ENCODE measurements around the gene FAM124A. TPM values are rescaled to one million over a fixed set of nuclear protein-coding genes. Genes with fewer than 3 reads are reported as not detected.

The FAM124A gene
- polyA plus RNA-seq, 2 of the 4 experiments (the other 2 are of a cell fraction), result 1.5 to 1.6 TPM

DNA sequence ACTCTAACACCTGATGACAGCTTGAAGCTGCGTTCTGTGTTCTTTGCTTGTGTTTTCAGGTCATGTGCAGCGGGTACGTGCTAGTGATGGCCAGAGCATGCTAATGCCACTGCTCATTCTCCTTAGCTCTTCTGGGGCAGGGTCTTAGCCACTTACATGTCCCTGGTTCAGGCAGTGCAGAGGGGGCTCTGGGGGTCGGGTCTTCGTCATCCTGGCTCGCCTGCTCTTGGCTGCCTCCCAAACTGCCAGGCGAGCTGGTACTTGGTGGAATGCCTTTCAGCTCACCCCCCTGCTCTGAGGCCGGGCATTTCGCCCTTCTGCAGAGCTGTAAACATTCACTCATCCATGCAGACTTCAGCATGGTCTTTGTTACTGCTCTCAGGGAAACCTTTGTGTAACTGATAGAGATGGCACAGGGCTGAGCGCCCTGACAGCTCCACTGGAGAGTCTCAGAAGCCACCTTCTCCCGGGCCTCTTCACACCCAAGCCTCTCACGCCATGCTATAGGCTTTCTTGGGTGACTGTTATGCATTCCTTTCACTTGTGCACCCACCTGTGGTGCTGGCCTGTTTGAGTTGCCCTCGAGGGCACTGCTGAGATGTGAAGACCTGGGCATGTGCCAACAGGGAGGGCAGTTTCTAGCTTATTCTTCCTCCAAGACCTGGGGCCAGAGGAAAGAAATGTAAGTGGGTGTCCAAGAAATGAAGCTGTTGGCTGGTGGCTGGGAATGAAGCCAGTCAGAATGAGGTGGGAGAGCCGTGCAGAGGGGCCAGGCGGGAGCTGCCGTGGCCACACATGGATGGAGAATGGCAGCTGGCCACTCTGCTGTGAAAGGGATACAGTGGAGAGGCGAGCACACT, 24.4 kb downstream of the FAM124A start:
- FAIRE-seq, result no peak
- CTCF ChIA-PET, result interaction anchor here (0.8 to 1.6 kb wide), 4 partner anchors 24 to 550 kb away, joined by 3 to 7 read pairs (median 3); no protein-coding TSS in a partner anchor
- TF ChIP-seq EHF (CRISPR knock-in tag; IDR thresholded peaks at IDR 0.05) (no peak), ZSCAN20 (CRISPR knock-in tag; IDR thresholded peaks at IDR 0.05) (no peak), HOXB13 (CRISPR knock-in tag; IDR thresholded peaks at IDR 0.05; ENCODE audit: low read depth) (no peak), NPAS2 (CRISPR knock-in tag; IDR thresholded peaks at IDR 0.05; ENCODE audit: borderline replicate concordance) (no peak), PHF8 (IDR thresholded peaks at IDR 0.05; ENCODE audit: borderline replicate concordance, low read depth) (no peak), HEYL (CRISPR knock-in tag; IDR thresholded peaks at IDR 0.05) (no peak), EP300 (IDR thresholded peaks at IDR 0.05) (no peak), RNF2 (IDR thresholded peaks at IDR 0.05; ENCODE audit: borderline replicate concordance, low read depth) (no peak), POLR2AphosphoS2 (conservative IDR thresholded peaks at IDR 0.05; ENCODE audit: low read length) (no peak), MYC (IDR thresholded peaks at IDR 0.05; ENCODE audit: borderline replicate concordance, low read length) (no peak), HOXA7 (CRISPR knock-in tag; IDR thresholded peaks at IDR 0.05) (no peak), GATA3 (IDR thresholded peaks at IDR 0.05; ENCODE audit: borderline replicate concordance) (no peak), ZFP36 (IDR thresholded peaks at IDR 0.05; ENCODE audit: borderline replicate concordance, partially characterized antibody) (no peak), FOSB (CRISPR knock-in tag; IDR thresholded peaks at IDR 0.05) (no peak), TFCP2L1 (CRISPR knock-in tag; IDR thresholded peaks at IDR 0.05) (no peak)

DNA sequence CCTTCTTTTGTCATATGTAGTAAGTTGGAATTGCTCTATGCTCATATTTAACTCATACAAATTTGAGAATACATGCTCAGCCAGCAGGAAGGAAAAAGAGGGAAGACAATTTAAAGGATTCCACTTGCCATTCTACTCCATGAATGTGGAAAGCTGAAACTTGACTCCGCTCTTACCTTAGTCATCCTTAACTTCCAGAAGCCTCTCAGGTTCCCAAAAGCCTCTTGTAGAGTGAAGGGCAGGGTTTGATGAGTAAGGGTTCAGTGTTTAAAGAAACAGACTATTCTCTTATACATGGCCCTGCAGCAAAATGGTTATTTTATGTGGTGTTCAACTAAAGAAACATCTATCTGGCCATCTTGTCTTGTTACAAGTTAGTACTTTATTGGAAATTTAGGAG, 27.1 kb downstream of the FAM124A start:
- no peak for DNase-seq (ENCODE audit: low read depth in 1 of 2, low spot score in 1 of 2)
- ChIA-PET POLR2A (no interaction called here), CTCF (no interaction called here)
- H3K4me3 ChIP-seq, result no peak overlapping the region
- TF ChIP-seq EP300 (IDR thresholded peaks at IDR 0.05) (no peak), HOXB13 (CRISPR knock-in tag; IDR thresholded peaks at IDR 0.05; ENCODE audit: low read depth) (no peak), CHD4 (IDR thresholded peaks at IDR 0.05; ENCODE audit: borderline replicate concordance) (no peak), POLR2A (IDR thresholded peaks at IDR 0.05; ENCODE audit: low read length) (no peak), HOXA7 (CRISPR knock-in tag; IDR thresholded peaks at IDR 0.05) (no peak), PHF8 (IDR thresholded peaks at IDR 0.05; ENCODE audit: borderline replicate concordance, low read depth) (no peak), EHMT2 (IDR thresholded peaks at IDR 0.05; ENCODE audit: low read depth) (no peak), TP53 (CRISPR knock-in tag; IDR thresholded peaks at IDR 0.05) (no peak), RFX5 (IDR thresholded peaks at IDR 0.05) (no peak), SMC3 (IDR thresholded peaks at IDR 0.05) (no peak), HEYL (CRISPR knock-in tag; IDR thresholded peaks at IDR 0.05) (no peak), TFCP2L1 (CRISPR knock-in tag; IDR thresholded peaks at IDR 0.05) (no peak), CBX2 (IDR thresholded peaks at IDR 0.05; ENCODE audit: borderline replicate concordance, low read depth) (no peak), ZSCAN20 (CRISPR knock-in tag; IDR thresholded peaks at IDR 0.05) (no peak), HOXB5 (CRISPR knock-in tag; IDR thresholded peaks at IDR 0.05) (no peak), GATA3 (IDR thresholded peaks at IDR 0.05; ENCODE audit: borderline replicate concordance) (no peak), POLR2AphosphoS2 (conservative IDR thresholded peaks at IDR 0.05; ENCODE audit: low read length) (no peak)
- TF ChIP-seq, protein P1, sequence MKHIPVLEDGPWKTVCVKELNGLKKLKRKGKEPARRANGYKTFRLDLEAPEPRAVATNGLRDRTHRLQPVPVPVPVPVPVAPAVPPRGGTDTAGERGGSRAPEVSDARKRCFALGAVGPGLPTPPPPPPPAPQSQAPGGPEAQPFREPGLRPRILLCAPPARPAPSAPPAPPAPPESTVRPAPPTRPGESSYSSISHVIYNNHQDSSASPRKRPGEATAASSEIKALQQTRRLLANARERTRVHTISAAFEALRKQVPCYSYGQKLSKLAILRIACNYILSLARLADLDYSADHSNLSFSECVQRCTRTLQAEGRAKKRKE (CRISPR knock-in tag; IDR thresholded peaks at IDR 0.05; ENCODE audit: low read depth), result no peak
- TF ChIP-seq, protein P2, sequence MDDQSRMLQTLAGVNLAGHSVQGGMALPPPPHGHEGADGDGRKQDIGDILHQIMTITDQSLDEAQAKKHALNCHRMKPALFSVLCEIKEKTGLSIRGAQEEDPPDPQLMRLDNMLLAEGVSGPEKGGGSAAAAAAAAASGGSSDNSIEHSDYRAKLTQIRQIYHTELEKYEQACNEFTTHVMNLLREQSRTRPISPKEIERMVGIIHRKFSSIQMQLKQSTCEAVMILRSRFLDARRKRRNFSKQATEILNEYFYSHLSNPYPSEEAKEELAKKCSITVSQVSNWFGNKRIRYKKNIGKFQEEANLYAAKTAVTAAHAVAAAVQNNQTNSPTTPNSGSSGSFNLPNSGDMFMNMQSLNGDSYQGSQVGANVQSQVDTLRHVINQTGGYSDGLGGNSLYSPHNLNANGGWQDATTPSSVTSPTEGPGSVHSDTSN (IDR thresholded peaks at IDR 0.05), result no peak
- TF ChIP-seq, protein P3, sequence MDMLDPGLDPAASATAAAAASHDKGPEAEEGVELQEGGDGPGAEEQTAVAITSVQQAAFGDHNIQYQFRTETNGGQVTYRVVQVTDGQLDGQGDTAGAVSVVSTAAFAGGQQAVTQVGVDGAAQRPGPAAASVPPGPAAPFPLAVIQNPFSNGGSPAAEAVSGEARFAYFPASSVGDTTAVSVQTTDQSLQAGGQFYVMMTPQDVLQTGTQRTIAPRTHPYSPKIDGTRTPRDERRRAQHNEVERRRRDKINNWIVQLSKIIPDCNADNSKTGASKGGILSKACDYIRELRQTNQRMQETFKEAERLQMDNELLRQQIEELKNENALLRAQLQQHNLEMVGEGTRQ (IDR thresholded peaks at IDR 0.05), result no peak
- no peak overlapping the region for H3K27ac ChIP-seq
- no peaks in the 10 kb centered on the region for H3K4me1 ChIP-seq
- 100% methylated on average over 1 of the region's 1 CpG for WGBS (ENCODE audit: missing lambda C conversion rate)
- no peak for FAIRE-seq
- no peak overlapping the region for H3K4me2 ChIP-seq
- no peak for ATAC-seq
- H3K9me3 ChIP-seq, result no peaks in the 10 kb centered on the region

More for the DNA sequence above, 24.4 kb downstream of the FAM124A start:
- WGBS (ENCODE audit: missing lambda C conversion rate), result 72% methylated on average over 16 of the region's 17 CpGs
- no peaks in the 10 kb centered on the region for H3K4me1 ChIP-seq
- DNase-seq (ENCODE audit: low read depth in 1 of 2, low spot score in 1 of 2) (no peak), ATAC-seq (no peak)
- no peak overlapping the region for H3K4me3 ChIP-seq
- no peaks in the 10 kb centered on the region for H3K9me3 ChIP-seq
- POLR2A ChIA-PET, result no interaction called here
- H3K27ac ChIP-seq, result no peak overlapping the region
- H3K4me2 ChIP-seq, result no peak overlapping the region
